Esophagus muscularis mucosa (tissue), 4 donors: ENCODE measurements around the gene ZNF268. TPM values are rescaled to one million over a fixed set of nuclear protein-coding genes. Genes with fewer than 3 reads are reported as not detected.

Source experiments
- DNase-seq: peaks from one replicate; pipeline ENCODE4 v3.0.0-alpha.2; 2017; ENCODE audit errors: extremely low spot score
- H3K27ac ChIP-seq, 4 donors: fragments of 200-600 bp; sonication (generic); replicated peaks in 1 of 4; 1 replicate in 3 of 4; 2 replicates in 1 of 4; pipeline ENCODE4 v1.5.1; 2016 to 2019; ENCODE audit warnings: mild to moderate bottlenecking in 1 of 4
- H3K27me3 ChIP-seq, 4 donors: fragments of 200-600 bp; sonication (generic); one replicate each; pipeline versions ENCODE4 v1.5.1 to v1.6.0; 2016 to 2019
- H3K36me3 ChIP-seq, 4 donors: fragments of 200-600 bp; sonication (generic); one replicate each; pipeline ENCODE4 v1.5.1; 2016 to 2019
- H3K4me1 ChIP-seq, 4 donors: fragments of 200-600 bp; sonication (generic); one replicate each; pipeline ENCODE4 v1.5.1; 2016 to 2019
- H3K4me3 ChIP-seq, 4 donors: fragments of 200-600 bp; sonication (generic); 1 replicate in 2 of 4; 2 replicates in 2 of 4; pipeline ENCODE4 v1.5.1; 2016 to 2019; ENCODE audit warnings: mild to moderate bottlenecking in 4 of 4, moderate library complexity in 1 of 4
- H3K9me3 ChIP-seq, 4 donors: fragments of 200-600 bp; sonication (generic); 1 replicate in 3 of 4; 2 replicates in 1 of 4; pipeline ENCODE4 v1.5.1; 2016 to 2019
- CTCF ChIP-seq, 3 experiments: fragments of 200-600 bp in 2 of 3; fragments of 450-650 bp in 1 of 3; sonication (generic) in 2 of 3; IDR thresholded peaks; one replicate each; pipeline ENCODE4 v1.5.1; 2017 to 2019; ENCODE audit warnings: antibody characterized with exemption in 3 of 3, mild to moderate bottlenecking in 2 of 3, moderate library complexity in 1 of 3
- EP300 ChIP-seq: sonication (generic); formaldehyde crosslinking; IDR thresholded peaks from one replicate; pipeline ENCODE4 v1.6.1; 2017; ENCODE audit warnings: antibody characterized with exemption
- POLR2A ChIP-seq: fragments of 450-650 bp; IDR thresholded peaks from one replicate; pipeline ENCODE4 v1.6.1; 2017; ENCODE audit warnings: antibody characterized with exemption, moderate library complexity, mild to moderate bottlenecking, low read depth
- POLR2AphosphoS5 ChIP-seq, 2 donors: sonication (generic); formaldehyde crosslinking; IDR thresholded peaks; one replicate each; pipeline ENCODE4 v1.6.1; 2017; ENCODE audit warnings: antibody characterized with exemption in 2 of 2
- WGBS: methylation state at CpG from one replicate; pipeline ENCODE4 v1.1.5; 2018; 5-methylcytosine and 5-hydroxymethylcytosine counted together
- intact Hi-C: fragments of 100-400 bp; cut with DNase I; formaldehyde crosslinking; loops from one replicate; pipeline ENCODE4 v1.15.1; 2023
- total RNA-seq, 4 donors: library from RNA; depleted of rRNA; stranded (reverse); fragments of >200 nt; gene quantifications; one replicate each; pipeline versions ENCODE4 v1.1.0 to v1.2.1, GENCODE V29; 2016

ZNF268 gene
- total RNA-seq, 4 donors from 2014 or later, result 14.1 to 37.2 (median 26.8) TPM

- Histone ChIP-seq H3K36me3 (peaks cover 90 to 92% (median 92%) of the 10 kb centered on the region in 4 donors), H3K27ac (no peak overlapping the region), H3K4me1 (no peaks in the 10 kb centered on the region), H3K27me3 (no peaks in the 10 kb centered on the region), H3K4me3 (peak overlapping the region in 1 of 4 donors; percentile 1), H3K9me3 (peaks cover 12 to 92% (median 89%) of the 10 kb centered on the region in 4 donors)
- no peak for DNase-seq
- no peak for TF ChIP-seq POLR2AphosphoS5 (IDR thresholded peaks at IDR 0.05)
- WGBS, result 97% methylated on average over 5 of the region's 5 CpGs
- intact Hi-C loops, result no loop called here
Measured at GRCh38 chr12:133192847-133193246, 11.6 kb downstream of the ZNF268 start.

- Histone ChIP-seq H3K9me3 (peaks cover 56 to 84% (median 79%) of the 10 kb centered on the region in 4 donors), H3K27me3 (no peaks in the 10 kb centered on the region), H3K4me3 (peak overlapping the region in 1 of 4 donors; percentile 1), H3K36me3 (peaks cover 33 to 54% (median 43%) of the 10 kb centered on the region in 4 donors), H3K27ac (no peak overlapping the region), H3K4me1 (no peaks in the 10 kb centered on the region)
- WGBS, result 92% methylated on average over 2 of the region's 2 CpGs
- DNase-seq, result no peak
- intact Hi-C loops, result no loop called here
- TF ChIP-seq EP300, result no peak
- no peak for TF ChIP-seq POLR2A
- TF ChIP-seq POLR2AphosphoS5 (IDR thresholded peaks at IDR 0.05), result no peak
- TF ChIP-seq CTCF (IDR thresholded peaks at IDR 0.05), result no peak
Measured at GRCh38 chr12:133201888-133202287, 20.6 kb downstream of the ZNF268 start.

- no peak for TF ChIP-seq POLR2AphosphoS5 (IDR thresholded peaks at IDR 0.05)
- TF ChIP-seq CTCF (IDR thresholded peaks at IDR 0.05), result no peak
- TF ChIP-seq EP300, result no peak
- no peak for TF ChIP-seq POLR2A
- H3K9me3 ChIP-seq, result peaks cover 56 to 91% (median 86%) of the 10 kb centered on the region in 4 donors
- peak overlapping the region in 1 of 4 donors; percentile 1 for H3K4me3 ChIP-seq
- no peak for DNase-seq
- peaks cover 32 to 53% (median 42%) of the 10 kb centered on the region in 4 donors for H3K36me3 ChIP-seq
- H3K4me1 ChIP-seq, result no peaks in the 10 kb centered on the region
- no peaks in the 10 kb centered on the region for H3K27me3 ChIP-seq
- no peak overlapping the region for H3K27ac ChIP-seq
- intact Hi-C loops, result no loop called here
- WGBS, result 95% methylated on average over 2 of the region's 2 CpGs
Measured at GRCh38 chr12:133202493-133203343, 21.4 kb downstream of the ZNF268 start.

- no peak overlapping the region for H3K27ac ChIP-seq
- 98% methylated on average over 7 of the region's 7 CpGs for WGBS
- no peak for DNase-seq
- no peaks in the 10 kb centered on the region for H3K4me1 ChIP-seq
- no peaks in the 10 kb centered on the region for H3K27me3 ChIP-seq
- no peak for TF ChIP-seq EP300
- TF ChIP-seq POLR2AphosphoS5 (IDR thresholded peaks at IDR 0.05), result no peak
- TF ChIP-seq CTCF (IDR thresholded peaks at IDR 0.05), result no peak
- TF ChIP-seq POLR2A, result no peak
- intact Hi-C loops, result no loop called here
- H3K4me3 ChIP-seq, result no peak overlapping the region
- peaks cover 63 to 96% (median 93%) of the 10 kb centered on the region in 4 donors for H3K9me3 ChIP-seq
- H3K36me3 ChIP-seq, result peaks cover 32 to 53% (median 42%) of the 10 kb centered on the region in 4 donors
Measured at GRCh38 chr12:133203344-133204263, 22.3 kb downstream of the ZNF268 start.

GRCh38 chr12:133204264-133204603 lies 22.9 kb downstream of the ZNF268 start:
- TF ChIP-seq CTCF (IDR thresholded peaks at IDR 0.05) (no peak), POLR2A (no peak), POLR2AphosphoS5 (IDR thresholded peaks at IDR 0.05) (no peak), EP300 (no peak)
- H3K36me3 ChIP-seq, result peaks cover 32 to 53% (median 40%) of the 10 kb centered on the region in 4 donors
- DNase-seq, result no peak
- H3K27me3 ChIP-seq, result no peaks in the 10 kb centered on the region
- no peak overlapping the region for H3K27ac ChIP-seq
- H3K4me3 ChIP-seq, result no peak overlapping the region
- no peaks in the 10 kb centered on the region for H3K4me1 ChIP-seq
- intact Hi-C loops, result no loop called here
- WGBS, result 93% methylated on average over 1 of the region's 1 CpG
- H3K9me3 ChIP-seq, result peaks cover 64 to 99% (median 97%) of the 10 kb centered on the region in 4 donors
